Spleen (tissue), 11 donors: ENCODE results near the gene RTL1. TPM values are rescaled to one million over a fixed set of nuclear protein-coding genes. Genes with fewer than 3 reads are reported as not detected.

Source experiments
- DNase-seq: peaks from one replicate; pipeline ENCODE4 v3.0.0-alpha.2; 2020
- H3K27ac ChIP-seq, 8 donors: fragments of 200-600 bp; sonication (generic) in 7 of 8; 1 replicate in 4 of 8; 2 replicates in 4 of 8; pipeline versions ENCODE4 v1.5.0 to v1.8.0; 2016 to 2021; ENCODE audit warnings: inconsistent platforms in 4 of 8, mild to moderate bottlenecking in 4 of 8, moderate library complexity in 1 of 8
- H3K27me3 ChIP-seq, 7 donors: fragments of 200-600 bp; sonication (generic) in 6 of 7; replicated peaks in 1 of 7; 1 replicate in 4 of 7; 2 replicates in 3 of 7; pipeline versions ENCODE4 v1.5.0 to v1.8.0; 2016 to 2021; ENCODE audit warnings: inconsistent platforms in 3 of 7, mild to moderate bottlenecking in 1 of 7
- H3K36me3 ChIP-seq, 6 donors: fragments of 200-600 bp; sonication (generic) in 5 of 6; 1 replicate in 4 of 6; 2 replicates in 2 of 6; pipeline versions ENCODE4 v1.5.0 to v1.8.0; 2016 to 2021; ENCODE audit warnings: inconsistent platforms in 2 of 6
- H3K4me1 ChIP-seq, 6 donors: fragments of 200-600 bp; sonication (generic) in 5 of 6; 1 replicate in 3 of 6; 2 replicates in 3 of 6; pipeline versions ENCODE4 v1.5.0 to v1.8.0; 2016 to 2021; ENCODE audit warnings: inconsistent platforms in 3 of 6
- H3K4me3 ChIP-seq, 8 donors: fragments of 200-600 bp; sonication (generic) in 7 of 8; 1 replicate in 4 of 8; 2 replicates in 4 of 8; pipeline versions ENCODE4 v1.5.0 to v1.8.0; 2016 to 2021; ENCODE audit warnings: inconsistent platforms in 4 of 8, mild to moderate bottlenecking in 4 of 8, moderate library complexity in 2 of 8
- H3K9me3 ChIP-seq, 8 donors: fragments of 200-600 bp; sonication (generic) in 7 of 8; 1 replicate in 4 of 8; 2 replicates in 4 of 8; pipeline versions ENCODE4 v1.5.0 to v1.8.0; 2016 to 2021; ENCODE audit warnings: inconsistent platforms in 4 of 8
- CTCF ChIP-seq, 11 experiments: fragments of 200-600 bp in 7 of 11; fragments of 450-650 bp in 4 of 11; sonication (generic) in 4 of 11; IDR thresholded peaks in 8 of 11; conservative IDR thresholded peaks in 3 of 11; 1 replicate in 7 of 11; 2 replicates in 4 of 11; pipeline versions ENCODE4 v1.4.0 to v1.8.0; 2016 to 2021; ENCODE audit warnings: antibody characterized with exemption in 11 of 11, inconsistent platforms in 4 of 11, mild to moderate bottlenecking in 1 of 11
- POLR2A ChIP-seq, 3 donors: fragments of 450-650 bp; IDR thresholded peaks; one replicate each; pipeline ENCODE4 v1.5.1; 2017; ENCODE audit warnings: antibody characterized with exemption in 3 of 3, mild to moderate bottlenecking in 1 of 3
- POLR2AphosphoS5 ChIP-seq, 3 donors: sonication (generic); formaldehyde crosslinking; IDR thresholded peaks; one replicate each; pipeline ENCODE4 v1.5.1; 2017; ENCODE audit warnings: antibody characterized with exemption in 3 of 3
- WGBS, 5 donors: extraction: QIAGEN DNeasy Blood & Tissue Kit in 3 of 5; methylation state at CpG; one replicate each; pipeline versions ENCODE4 v1.1.5 to v1.1.7; 2013 to 2018; 5-methylcytosine and 5-hydroxymethylcytosine counted together
- intact Hi-C: fragments of 100-400 bp; cut with DNase I; formaldehyde crosslinking; loops from one replicate; pipeline ENCODE4 v1.15.0; 2023; ENCODE audit warnings: low total_unique reads
- polyA plus RNA-seq, 3 donors: library from polyadenylated mRNA; stranded (reverse); fragments of 200-250 nt; gene quantifications; one replicate each; pipeline ENCODE4 v1.2.1, GENCODE V29; 2013
- total RNA-seq, 7 donors: library from RNA; depleted of rRNA in 3 of 7; stranded (reverse); fragments of >200 nt in 3 of 7; fragmentation: NEBNext Ultra II Directional in 4 of 7; extraction: Animal tissue kit (Norgen Biotek cat#: 25700) in 4 of 7; gene quantifications; one replicate each; pipeline versions ENCODE4 v1.1.0 to v1.2.1, GENCODE V29; 2016 to 2021
- donor health status: healthy with polysubstance abuse.
- donor health status: DM: no; HTN: no; CAD: no; lungs with moderate emphysema.
- donor health status: DM: no; HTN: no; CAD: no.
- donor health status: Bipolar disorder and iron deficiency.
- donor health status: healthy.
- donor health status: DM: no; HTN: no; CAD: no.
- donor health status: DM: yes; HTN: yes; CAD: no.

The RTL1 gene
- total and polyA plus RNA-seq, 10 donors = under 0.01 TPM; not detected in 9

GRCh38 chr14:100840286-100841065 lies 63.0 kb downstream of the RTL1 start:
- H3K4me1 ChIP-seq = peaks cover 0 to 4% (median 0%) of the 10 kb centered on the region in 6 donors
- peaks cover 0 to 11% (median 0%) of the 10 kb centered on the region in 6 donors for H3K36me3 ChIP-seq
- 82 to 92% (median 90%) methylated on average over 21 of the region's 21 CpGs for WGBS, 5 donors
- no peak overlapping the region for H3K27ac ChIP-seq
- peak; percentile 23 for DNase-seq
- peaks cover 0 to 10% (median 0%) of the 10 kb centered on the region in 7 donors for H3K27me3 ChIP-seq
- no peaks in the 10 kb centered on the region for H3K9me3 ChIP-seq
- intact Hi-C loops = loop anchor here (10.0 kb wide), 1 partner anchor 176 kb away; no protein-coding TSS in a partner anchor
- TF ChIP-seq POLR2A (IDR thresholded peaks at IDR 0.05) (no peak), CTCF (IDR thresholded peaks at IDR 0.05 in 8 of 11, conservative IDR thresholded peaks at IDR 0.05 in 3 of 11) (no peak)
- no peak overlapping the region for H3K4me3 ChIP-seq

GRCh38 chr14:100839681-100840111 lies 63.8 kb downstream of the RTL1 start:
- Histone ChIP-seq H3K9me3 (no peaks in the 10 kb centered on the region), H3K27ac (no peak overlapping the region), H3K4me3 (no peak overlapping the region), H3K36me3 (peaks cover 0 to 10% (median 0%) of the 10 kb centered on the region in 6 donors), H3K4me1 (peaks cover 0 to 4% (median 0%) of the 10 kb centered on the region in 6 donors), H3K27me3 (peaks cover 0 to 16% (median 0%) of the 10 kb centered on the region in 7 donors)
- peak; percentile 66 for DNase-seq
- WGBS, 5 donors = 83 to 94% (median 86%) methylated on average over 12 to 14 of the region's 14 CpGs
- intact Hi-C loops = loop anchor here (10.0 kb wide), 1 partner anchor 175 kb away; no protein-coding TSS in a partner anchor
- TF ChIP-seq POLR2AphosphoS5 (IDR thresholded peaks at IDR 0.05) (no peak), POLR2A (IDR thresholded peaks at IDR 0.05) (no peak), CTCF (IDR thresholded peaks at IDR 0.05 in 8 of 11, conservative IDR thresholded peaks at IDR 0.05 in 3 of 11) (no peak)

- TF ChIP-seq POLR2A (IDR thresholded peaks at IDR 0.05) = no peak
- TF ChIP-seq POLR2AphosphoS5 (IDR thresholded peaks at IDR 0.05) = no peak
- Histone ChIP-seq H3K36me3 (peaks cover 0 to 10% (median 0%) of the 10 kb centered on the region in 6 donors), H3K4me1 (peaks cover 0 to 4% (median 0%) of the 10 kb centered on the region in 6 donors), H3K9me3 (no peaks in the 10 kb centered on the region), H3K27ac (no peak overlapping the region), H3K4me3 (no peak overlapping the region), H3K27me3 (peaks cover 0 to 16% (median 0%) of the 10 kb centered on the region in 7 donors)
- intact Hi-C loops = no loop called here
- DNase-seq = no peak
- 49 to 72% (median 66%) methylated on average over 4 of the region's 4 CpGs for WGBS, 5 donors
These were observed 64.3 kb downstream of the RTL1 start for GRCh38 chr14:100839315-100839585.

- Histone ChIP-seq H3K9me3 (no peaks in the 10 kb centered on the region), H3K27ac (no peak overlapping the region), H3K36me3 (peaks cover 0 to 10% (median 0%) of the 10 kb centered on the region in 6 donors), H3K27me3 (peaks cover 0 to 16% (median 0%) of the 10 kb centered on the region in 7 donors), H3K4me1 (peaks cover 0 to 4% (median 0%) of the 10 kb centered on the region in 6 donors), H3K4me3 (no peak overlapping the region)
- peak; percentile 44 for DNase-seq
- 79 to 90% (median 84%) methylated on average over 14 of the region's 14 CpGs for WGBS, 5 donors
- TF ChIP-seq CTCF (IDR thresholded peaks at IDR 0.05 in 8 of 11, conservative IDR thresholded peaks at IDR 0.05 in 3 of 11) (no peak), POLR2A (IDR thresholded peaks at IDR 0.05) (no peak), POLR2AphosphoS5 (IDR thresholded peaks at IDR 0.05) (no peak)
- intact Hi-C loops = no loop called here
These were observed 64.8 kb downstream of the RTL1 start for GRCh38 chr14:100838493-100839314.
